HEK293 (cell line): ENCODE measurements around the gene PRPF31.

ENCODE experiments used
- CTCF ChIA-PET: fragments of 350-600 bp; formaldehyde crosslinking; extraction: SDS; loops from one replicate; lab custom pipeline; 2021; ENCODE audit warnings: antibody characterized with exemption; lab: Yijun Ruan, JAX
- POLR2A ChIA-PET: fragments of 300-600 bp; formaldehyde crosslinking; extraction: SDS; loops from one replicate; lab custom pipeline; 2020; ENCODE audit warnings: antibody characterized with exemption, inconsistent platforms; lab: Yijun Ruan, JAX
- H3K27ac ChIP-seq: fragments of 200-500 bp; sonication (Bioruptor generic); 2 replicates; pipeline ENCODE4 v1.5.1; 2014; ENCODE audit warnings: low read depth, low read length, control low read depth, inconsistent platforms; ENCODE audit errors: extremely low read depth
- H3K36me3 ChIP-seq, 2 experiments: fragments of 200-500 bp in 1 of 2; sonication (Bioruptor generic) in 1 of 2; 1 replicate in 1 of 2; 2 replicates in 1 of 2; pipeline ENCODE4 v1.5.1; 2014 to 2017; ENCODE audit warnings: inconsistent platforms in 2 of 2, low read length in 2 of 2; ENCODE audit not compliant: control insufficient read depth in 2 of 2, insufficient read depth in 1 of 2
- H3K4me1 ChIP-seq: fragments of 200-500 bp; sonication (Bioruptor generic); 2 replicates; pipeline ENCODE4 v1.5.1; 2014; ENCODE audit warnings: mild to moderate bottlenecking, low read length, inconsistent platforms; ENCODE audit not compliant: control insufficient read depth, insufficient read depth
- H3K4me3 ChIP-seq: 2 replicates; pipeline ENCODE4 v1.5.1; 2011; ENCODE audit warnings: low read depth, mild to moderate bottlenecking, control low read depth, low read length, moderate library complexity
- H3K9me3 ChIP-seq: fragments of 200-500 bp; sonication (Bioruptor generic); 2 replicates; pipeline ENCODE4 v1.5.1; 2014; ENCODE audit warnings: low read depth, low read length, inconsistent platforms; ENCODE audit not compliant: control insufficient read depth, insufficient read depth
- GLI4 ChIP-seq: fragments of 450-650 bp; formaldehyde crosslinking; IDR thresholded peaks from 2 replicates; pipeline ENCODE4 v1.5.1; 2016; ENCODE audit warnings: missing biosample characterization, missing genetic modification characterization
- GLIS2 ChIP-seq: fragments of 450-650 bp; formaldehyde crosslinking; IDR thresholded peaks from 2 replicates; pipeline ENCODE4 v1.5.1; 2016; ENCODE audit warnings: missing biosample characterization, missing genetic modification characterization
- KLF16 ChIP-seq: fragments of 450-650 bp; formaldehyde crosslinking; IDR thresholded peaks from 2 replicates; pipeline ENCODE4 v1.5.1; 2017; ENCODE audit warnings: missing biosample characterization, missing genetic modification characterization
- SCRT2 ChIP-seq: fragments of 450-650 bp; formaldehyde crosslinking; IDR thresholded peaks from 2 replicates; pipeline ENCODE4 v1.5.1; 2016; ENCODE audit warnings: missing biosample characterization, missing genetic modification characterization
- SP2 ChIP-seq: fragments of 450-650 bp; formaldehyde crosslinking; IDR thresholded peaks from 2 replicates; pipeline ENCODE4 v1.5.1; 2016; ENCODE audit warnings: missing biosample characterization, missing genetic modification characterization
- SP3 ChIP-seq: fragments of 450-650 bp; formaldehyde crosslinking; IDR thresholded peaks from 2 replicates; pipeline ENCODE4 v1.5.1; 2016; ENCODE audit warnings: missing biosample characterization, missing genetic modification characterization
- ZBTB48 ChIP-seq: fragments of 450-650 bp; formaldehyde crosslinking; IDR thresholded peaks from 2 replicates; pipeline ENCODE4 v1.5.1; 2016; ENCODE audit warnings: missing biosample characterization, missing genetic modification characterization
- ZFHX2 ChIP-seq: fragments of 450-650 bp; formaldehyde crosslinking; conservative IDR thresholded peaks from 2 replicates; pipeline ENCODE4 v1.5.1; 2016; ENCODE audit warnings: missing biosample characterization, missing genetic modification characterization
- ZFP41 ChIP-seq: fragments of 450-650 bp; formaldehyde crosslinking; IDR thresholded peaks from 2 replicates; pipeline ENCODE4 v1.5.1; 2016; ENCODE audit warnings: missing biosample characterization, missing genetic modification characterization, borderline replicate concordance
- ZNF138 ChIP-seq: fragments of 450-650 bp; formaldehyde crosslinking; IDR thresholded peaks from 2 replicates; pipeline ENCODE4 v1.5.1; 2016; ENCODE audit warnings: missing biosample characterization, missing genetic modification characterization, borderline replicate concordance
- ZNF24 ChIP-seq: fragments of 450-650 bp; formaldehyde crosslinking; IDR thresholded peaks from 2 replicates; pipeline ENCODE4 v1.5.1; 2016; ENCODE audit warnings: missing biosample characterization, missing genetic modification characterization
- ZNF366 ChIP-seq: fragments of 450-650 bp; formaldehyde crosslinking; conservative IDR thresholded peaks from 2 replicates; pipeline ENCODE4 v1.5.1; 2016; ENCODE audit warnings: missing biosample characterization, missing genetic modification characterization
- ZNF621 ChIP-seq: fragments of 450-650 bp; formaldehyde crosslinking; IDR thresholded peaks from 2 replicates; pipeline ENCODE4 v1.5.1; 2017; ENCODE audit warnings: missing biosample characterization, missing genetic modification characterization
- ZNF629 ChIP-seq: fragments of 450-650 bp; formaldehyde crosslinking; IDR thresholded peaks from 2 replicates; pipeline ENCODE4 v1.5.1; 2017; ENCODE audit warnings: missing biosample characterization, missing genetic modification characterization
- ZNF707 ChIP-seq: fragments of 450-650 bp; formaldehyde crosslinking; IDR thresholded peaks from 2 replicates; pipeline ENCODE4 v1.5.1; 2016; ENCODE audit warnings: missing biosample characterization, missing genetic modification characterization
- ZNF830 ChIP-seq: fragments of 450-650 bp; IDR thresholded peaks from 2 replicates; pipeline ENCODE4 v1.5.0; 2018; ENCODE audit warnings: missing biosample characterization, missing genetic modification characterization, low read depth, mild to moderate bottlenecking, moderate library complexity
- TF ChIP-seq, protein P1 (sequence below): fragments of 450-650 bp; formaldehyde crosslinking; IDR thresholded peaks from 2 replicates; pipeline ENCODE4 v1.5.1; 2016; ENCODE audit warnings: missing biosample characterization, missing genetic modification characterization
- TF ChIP-seq, protein P2 (sequence below): fragments of 450-650 bp; formaldehyde crosslinking; IDR thresholded peaks from 2 replicates; pipeline ENCODE4 v1.5.1; 2016; ENCODE audit warnings: missing biosample characterization, missing genetic modification characterization
- TF ChIP-seq, protein P3 (sequence below): fragments of 450-650 bp; IDR thresholded peaks from 2 replicates; pipeline ENCODE4 v1.5.1; 2018; ENCODE audit warnings: missing biosample characterization, missing genetic modification characterization
- TF ChIP-seq, protein P4 (sequence below): fragments of 450-650 bp; formaldehyde crosslinking; IDR thresholded peaks from 2 replicates; pipeline ENCODE4 v1.5.1; 2016; ENCODE audit warnings: missing biosample characterization, missing genetic modification characterization
- TF ChIP-seq, protein P5 (sequence below): fragments of 450-650 bp; IDR thresholded peaks from 2 replicates; pipeline ENCODE4 v1.5.1; 2018; ENCODE audit warnings: missing biosample characterization, mild to moderate bottlenecking, missing genetic modification characterization
- TF ChIP-seq, protein P6 (sequence below): sonication (generic); formaldehyde crosslinking; IDR thresholded peaks from 2 replicates; pipeline ENCODE4 v1.8.1; 2022; ENCODE audit warnings: mild to moderate bottlenecking, moderate library complexity, missing genetic modification reagents

Gene PRPF31

DNA sequence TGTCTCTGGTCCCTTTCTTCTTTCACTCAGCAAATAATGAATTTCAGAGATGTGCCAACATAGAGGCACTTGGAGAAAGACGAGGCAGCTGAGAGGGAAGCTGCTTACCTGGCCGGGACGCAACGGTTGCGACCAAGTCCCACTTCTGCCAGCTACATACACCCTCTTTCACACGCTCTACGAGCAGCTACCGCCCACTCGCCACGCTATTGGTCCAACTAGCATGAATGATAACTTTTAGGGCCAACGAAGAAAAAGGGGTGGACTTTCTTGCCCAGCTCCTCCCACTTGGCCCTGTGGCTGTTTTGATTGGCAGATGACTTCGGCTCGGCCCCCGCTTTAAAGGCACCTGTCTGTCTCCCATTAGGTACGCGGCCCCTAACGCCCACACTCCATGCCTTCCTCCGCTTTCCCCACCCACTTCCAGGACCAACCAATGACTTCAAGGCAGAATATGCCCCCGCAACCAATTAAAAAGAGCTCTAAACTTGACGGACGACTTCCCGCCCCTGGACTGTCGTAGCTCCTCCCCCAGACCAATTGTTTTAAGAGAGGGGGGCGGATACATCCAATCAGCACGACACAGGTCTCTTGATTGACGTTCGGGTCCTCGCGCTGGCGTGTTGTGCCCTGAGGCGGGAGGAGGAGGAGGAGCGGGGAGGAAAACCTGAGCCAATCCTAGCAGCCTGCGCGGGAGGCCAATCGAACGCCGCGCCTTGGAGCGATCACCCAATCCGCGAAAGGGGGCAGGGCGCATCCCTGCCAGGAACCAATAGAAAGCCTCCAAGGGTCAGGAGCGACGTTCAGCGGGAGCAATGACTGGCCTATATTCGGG is 21.5 kb downstream of the PRPF31 start:
- POLR2A ChIA-PET = interaction anchor here (0.6 to 5.5 kb wide), 33 partner anchors 9 to 1587 kb away, joined by 3 to 116 read pairs (median 6); partner anchors contain the start of genes LENG1, LENG8, LENG9 and MBOAT7
- CTCF ChIA-PET = interaction anchor here (0.6 to 1.7 kb wide), 9 partner anchors 14 to 240 kb away, joined by 3 to 6 read pairs (median 4); partner anchors contain the start of gene LENG1
- Histone ChIP-seq H3K9me3 (peaks cover 2% of the 10 kb centered on the region), H3K27ac (peak overlapping the region; percentile 88; the same call in 1 of the 2 replicates), H3K36me3 (peaks cover 7 to 36% of the 10 kb centered on the region in 2 experiments; a peak in 2 of 3 replicates), H3K4me3 (peak overlapping the region; percentile 94), H3K4me1 (peaks cover 13% of the 10 kb centered on the region)
- TF ChIP-seq ZNF138 (tag by site-specific recombination) (no peak), ZNF621 (tag by site-specific recombination) (no peak), SP3 (tag by site-specific recombination) (peak; percentile 95), GLI4 (tag by site-specific recombination) (no peak), ZNF24 (tag by site-specific recombination) (peak; percentile 31; the same call in 1 of the 2 replicates), ZNF707 (tag by site-specific recombination) (no peak), KLF16 (no peak), SCRT2 (tag by site-specific recombination) (peak; percentile 57; the same call in 1 of the 2 replicates), SP2 (tag by site-specific recombination) (peak; percentile 94), GLIS2 (tag by site-specific recombination) (0 out of 2 replicates have a peak, but pooled peaks have one; percentile 15), ZNF629 (no peak), ZNF366 (tag by site-specific recombination) (no peak), ZFHX2 (tag by site-specific recombination) (peak; percentile 97), ZFP41 (tag by site-specific recombination) (no peak), ZNF830 (no peak), ZBTB48 (tag by site-specific recombination) (peak; percentile 51; the same call in 1 of the 2 replicates)
- TF ChIP-seq, protein P1, sequence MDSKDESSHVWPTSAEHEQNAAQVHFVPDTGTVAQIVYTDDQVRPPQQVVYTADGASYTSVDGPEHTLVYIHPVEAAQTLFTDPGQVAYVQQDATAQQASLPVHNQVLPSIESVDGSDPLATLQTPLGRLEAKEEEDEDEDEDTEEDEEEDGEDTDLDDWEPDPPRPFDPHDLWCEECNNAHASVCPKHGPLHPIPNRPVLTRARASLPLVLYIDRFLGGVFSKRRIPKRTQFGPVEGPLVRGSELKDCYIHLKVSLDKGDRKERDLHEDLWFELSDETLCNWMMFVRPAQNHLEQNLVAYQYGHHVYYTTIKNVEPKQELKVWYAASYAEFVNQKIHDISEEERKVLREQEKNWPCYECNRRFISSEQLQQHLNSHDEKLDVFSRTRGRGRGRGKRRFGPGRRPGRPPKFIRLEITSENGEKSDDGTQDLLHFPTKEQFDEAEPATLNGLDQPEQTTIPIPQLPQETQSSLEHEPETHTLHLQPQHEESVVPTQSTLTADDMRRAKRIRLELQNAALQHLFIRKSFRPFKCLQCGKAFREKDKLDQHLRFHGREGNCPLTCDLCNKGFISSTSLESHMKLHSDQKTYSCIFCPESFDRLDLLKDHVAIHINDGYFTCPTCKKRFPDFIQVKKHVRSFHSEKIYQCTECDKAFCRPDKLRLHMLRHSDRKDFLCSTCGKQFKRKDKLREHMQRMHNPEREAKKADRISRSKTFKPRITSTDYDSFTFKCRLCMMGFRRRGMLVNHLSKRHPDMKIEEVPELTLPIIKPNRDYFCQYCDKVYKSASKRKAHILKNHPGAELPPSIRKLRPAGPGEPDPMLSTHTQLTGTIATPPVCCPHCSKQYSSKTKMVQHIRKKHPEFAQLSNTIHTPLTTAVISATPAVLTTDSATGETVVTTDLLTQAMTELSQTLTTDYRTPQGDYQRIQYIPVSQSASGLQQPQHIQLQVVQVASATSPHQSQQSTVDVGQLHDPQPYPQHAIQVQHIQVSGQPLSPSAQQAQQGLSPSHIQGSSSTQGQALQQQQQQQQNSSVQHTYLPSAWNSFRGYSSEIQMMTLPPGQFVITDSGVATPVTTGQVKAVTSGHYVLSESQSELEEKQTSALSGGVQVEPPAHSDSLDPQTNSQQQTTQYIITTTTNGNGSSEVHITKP (tag by site-specific recombination) = peak; percentile 85
- TF ChIP-seq, protein P2, sequence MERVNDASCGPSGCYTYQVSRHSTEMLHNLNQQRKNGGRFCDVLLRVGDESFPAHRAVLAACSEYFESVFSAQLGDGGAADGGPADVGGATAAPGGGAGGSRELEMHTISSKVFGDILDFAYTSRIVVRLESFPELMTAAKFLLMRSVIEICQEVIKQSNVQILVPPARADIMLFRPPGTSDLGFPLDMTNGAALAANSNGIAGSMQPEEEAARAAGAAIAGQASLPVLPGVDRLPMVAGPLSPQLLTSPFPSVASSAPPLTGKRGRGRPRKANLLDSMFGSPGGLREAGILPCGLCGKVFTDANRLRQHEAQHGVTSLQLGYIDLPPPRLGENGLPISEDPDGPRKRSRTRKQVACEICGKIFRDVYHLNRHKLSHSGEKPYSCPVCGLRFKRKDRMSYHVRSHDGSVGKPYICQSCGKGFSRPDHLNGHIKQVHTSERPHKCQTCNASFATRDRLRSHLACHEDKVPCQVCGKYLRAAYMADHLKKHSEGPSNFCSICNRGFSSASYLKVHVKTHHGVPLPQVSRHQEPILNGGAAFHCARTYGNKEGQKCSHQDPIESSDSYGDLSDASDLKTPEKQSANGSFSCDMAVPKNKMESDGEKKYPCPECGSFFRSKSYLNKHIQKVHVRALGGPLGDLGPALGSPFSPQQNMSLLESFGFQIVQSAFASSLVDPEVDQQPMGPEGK (tag by site-specific recombination) = peak; percentile 69
- TF ChIP-seq, protein P3, sequence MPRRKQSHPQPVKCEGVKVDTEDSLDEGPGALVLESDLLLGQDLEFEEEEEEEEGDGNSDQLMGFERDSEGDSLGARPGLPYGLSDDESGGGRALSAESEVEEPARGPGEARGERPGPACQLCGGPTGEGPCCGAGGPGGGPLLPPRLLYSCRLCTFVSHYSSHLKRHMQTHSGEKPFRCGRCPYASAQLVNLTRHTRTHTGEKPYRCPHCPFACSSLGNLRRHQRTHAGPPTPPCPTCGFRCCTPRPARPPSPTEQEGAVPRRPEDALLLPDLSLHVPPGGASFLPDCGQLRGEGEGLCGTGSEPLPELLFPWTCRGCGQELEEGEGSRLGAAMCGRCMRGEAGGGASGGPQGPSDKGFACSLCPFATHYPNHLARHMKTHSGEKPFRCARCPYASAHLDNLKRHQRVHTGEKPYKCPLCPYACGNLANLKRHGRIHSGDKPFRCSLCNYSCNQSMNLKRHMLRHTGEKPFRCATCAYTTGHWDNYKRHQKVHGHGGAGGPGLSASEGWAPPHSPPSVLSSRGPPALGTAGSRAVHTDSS (tag by site-specific recombination) = peak; percentile 95
- TF ChIP-seq, protein P4, sequence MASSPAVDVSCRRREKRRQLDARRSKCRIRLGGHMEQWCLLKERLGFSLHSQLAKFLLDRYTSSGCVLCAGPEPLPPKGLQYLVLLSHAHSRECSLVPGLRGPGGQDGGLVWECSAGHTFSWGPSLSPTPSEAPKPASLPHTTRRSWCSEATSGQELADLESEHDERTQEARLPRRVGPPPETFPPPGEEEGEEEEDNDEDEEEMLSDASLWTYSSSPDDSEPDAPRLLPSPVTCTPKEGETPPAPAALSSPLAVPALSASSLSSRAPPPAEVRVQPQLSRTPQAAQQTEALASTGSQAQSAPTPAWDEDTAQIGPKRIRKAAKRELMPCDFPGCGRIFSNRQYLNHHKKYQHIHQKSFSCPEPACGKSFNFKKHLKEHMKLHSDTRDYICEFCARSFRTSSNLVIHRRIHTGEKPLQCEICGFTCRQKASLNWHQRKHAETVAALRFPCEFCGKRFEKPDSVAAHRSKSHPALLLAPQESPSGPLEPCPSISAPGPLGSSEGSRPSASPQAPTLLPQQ (tag by site-specific recombination) = no peak
- TF ChIP-seq, protein P5, sequence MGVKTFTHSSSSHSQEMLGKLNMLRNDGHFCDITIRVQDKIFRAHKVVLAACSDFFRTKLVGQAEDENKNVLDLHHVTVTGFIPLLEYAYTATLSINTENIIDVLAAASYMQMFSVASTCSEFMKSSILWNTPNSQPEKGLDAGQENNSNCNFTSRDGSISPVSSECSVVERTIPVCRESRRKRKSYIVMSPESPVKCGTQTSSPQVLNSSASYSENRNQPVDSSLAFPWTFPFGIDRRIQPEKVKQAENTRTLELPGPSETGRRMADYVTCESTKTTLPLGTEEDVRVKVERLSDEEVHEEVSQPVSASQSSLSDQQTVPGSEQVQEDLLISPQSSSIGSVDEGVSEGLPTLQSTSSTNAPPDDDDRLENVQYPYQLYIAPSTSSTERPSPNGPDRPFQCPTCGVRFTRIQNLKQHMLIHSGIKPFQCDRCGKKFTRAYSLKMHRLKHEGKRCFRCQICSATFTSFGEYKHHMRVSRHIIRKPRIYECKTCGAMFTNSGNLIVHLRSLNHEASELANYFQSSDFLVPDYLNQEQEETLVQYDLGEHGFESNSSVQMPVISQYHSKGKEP (tag by site-specific recombination) = no peak
- TF ChIP-seq, protein P6, sequence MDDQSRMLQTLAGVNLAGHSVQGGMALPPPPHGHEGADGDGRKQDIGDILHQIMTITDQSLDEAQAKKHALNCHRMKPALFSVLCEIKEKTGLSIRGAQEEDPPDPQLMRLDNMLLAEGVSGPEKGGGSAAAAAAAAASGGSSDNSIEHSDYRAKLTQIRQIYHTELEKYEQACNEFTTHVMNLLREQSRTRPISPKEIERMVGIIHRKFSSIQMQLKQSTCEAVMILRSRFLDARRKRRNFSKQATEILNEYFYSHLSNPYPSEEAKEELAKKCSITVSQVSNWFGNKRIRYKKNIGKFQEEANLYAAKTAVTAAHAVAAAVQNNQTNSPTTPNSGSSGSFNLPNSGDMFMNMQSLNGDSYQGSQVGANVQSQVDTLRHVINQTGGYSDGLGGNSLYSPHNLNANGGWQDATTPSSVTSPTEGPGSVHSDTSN = peak; percentile 96; the same call in 1 of the 2 replicates
